ENCODE measurements around the gene SAPCD1.

GRCh38 chr6:31767096-31767645 lies 4.7 kb downstream of the SAPCD1 start:
- TF ChIP-seq POLR2A (IDR thresholded peaks at IDR 0.05; ENCODE audit: low read length) (no peak), GATA1 (IDR thresholded peaks at IDR 0.05; ENCODE audit: low read depth, low read length) (no peak)

All from erythroblast (primary cell).